ENCODE measurements around the gene GMDS.

GMDS gene

GRCh38 chr6:1738558-1739081 lies 506.8 kb downstream of the GMDS start:
- H3K4me1 ChIP-seq (ENCODE audit: control extremely low read depth in 1 of 4, control insufficient read depth in 4 of 4, insufficient read depth in 4 of 4, low read length in 3 of 4) = no peaks in the 10 kb centered on the region
- ChIA-PET POLR2A (interaction anchor here (0.5 kb wide), 1 partner anchor 14 kb away, joined by 3 read pairs; no protein-coding TSS in a partner anchor), CTCF (no interaction called here)
- no peaks in the 10 kb centered on the region for H3K9me3 ChIP-seq (ENCODE audit: control extremely low read depth in 1 of 5, control insufficient read depth in 4 of 5, insufficient read depth in 2 of 5, low read depth in 1 of 5, low read length in 4 of 5)
- no peak for DNase-seq
- peaks cover 0 to 3% (median 0%) of the 10 kb centered on the region in 4 experiments for H3K36me3 ChIP-seq (ENCODE audit: control insufficient read depth in 4 of 4, insufficient read depth in 4 of 4, low read length in 3 of 4)
- 98% methylated on average over 5 of the region's 6 CpGs for WGBS (ENCODE audit: insufficient coverage)
- no peak overlapping the region for H3K4me3 ChIP-seq (ENCODE audit: control insufficient read depth in 1 of 7, extremely low read depth in 1 of 7, insufficient read depth in 4 of 7, low read depth in 2 of 7, low read length in 6 of 7)
- no peak overlapping the region for H3K27ac ChIP-seq (ENCODE audit: insufficient read depth in 1 of 2, low read depth in 1 of 2, low read length in 2 of 2, poor library complexity in 1 of 2, severe bottlenecking in 2 of 2)
- H3K27me3 ChIP-seq (replicated peaks in 2 of 5; ENCODE audit: control insufficient read depth in 4 of 5, insufficient read depth in 5 of 5, low read length in 4 of 5) = no peaks in the 10 kb centered on the region

- ChIA-PET POLR2A (interaction anchor here (0.5 kb wide), 1 partner anchor 15 kb away, joined by 3 read pairs; no protein-coding TSS in a partner anchor), CTCF (no interaction called here)
- WGBS (ENCODE audit: insufficient coverage) = 100% methylated on average over 5 of the region's 6 CpGs
Observed at GRCh38 chr6:1737463-1738311, 507.7 kb downstream of the GMDS start.

GRCh38 chr6:1736346-1737105 lies 508.9 kb downstream of the GMDS start:
- Histone ChIP-seq H3K27ac (ENCODE audit: insufficient read depth in 1 of 2, low read depth in 1 of 2, low read length in 2 of 2, poor library complexity in 1 of 2, severe bottlenecking in 2 of 2) (no peak overlapping the region), H3K36me3 (ENCODE audit: control insufficient read depth in 4 of 4, insufficient read depth in 4 of 4, low read length in 3 of 4) (no peaks in the 10 kb centered on the region), H3K4me1 (ENCODE audit: control extremely low read depth in 1 of 4, control insufficient read depth in 4 of 4, insufficient read depth in 4 of 4, low read length in 3 of 4) (no peaks in the 10 kb centered on the region), H3K4me3 (ENCODE audit: control insufficient read depth in 1 of 7, extremely low read depth in 1 of 7, insufficient read depth in 4 of 7, low read depth in 2 of 7, low read length in 6 of 7) (no peak overlapping the region), H3K9me3 (ENCODE audit: control extremely low read depth in 1 of 5, control insufficient read depth in 4 of 5, insufficient read depth in 2 of 5, low read depth in 1 of 5, low read length in 4 of 5) (peaks cover 0 to 3% (median 0%) of the 10 kb centered on the region in 5 experiments), H3K27me3 (replicated peaks in 2 of 5; ENCODE audit: control insufficient read depth in 4 of 5, insufficient read depth in 5 of 5, low read length in 4 of 5) (no peaks in the 10 kb centered on the region)
- POLR2A ChIA-PET = interaction anchor here (1.0 kb wide), 1 partner anchor 12 kb away, joined by 3 read pairs; no protein-coding TSS in a partner anchor
- CTCF ChIA-PET = no interaction called here
- no peak for DNase-seq
- 100% methylated on average over 4 of the region's 6 CpGs for WGBS (ENCODE audit: insufficient coverage)

More at GRCh38 chr6:1737463-1738311, 507.7 kb downstream of the GMDS start:
- Histone ChIP-seq H3K36me3 (ENCODE audit: control insufficient read depth in 4 of 4, insufficient read depth in 4 of 4, low read length in 3 of 4) (peaks cover 0 to 3% (median 0%) of the 10 kb centered on the region in 4 experiments), H3K4me3 (ENCODE audit: control insufficient read depth in 1 of 7, extremely low read depth in 1 of 7, insufficient read depth in 4 of 7, low read depth in 2 of 7, low read length in 6 of 7) (no peak overlapping the region), H3K27ac (ENCODE audit: insufficient read depth in 1 of 2, low read depth in 1 of 2, low read length in 2 of 2, poor library complexity in 1 of 2, severe bottlenecking in 2 of 2) (no peak overlapping the region), H3K4me1 (ENCODE audit: control extremely low read depth in 1 of 4, control insufficient read depth in 4 of 4, insufficient read depth in 4 of 4, low read length in 3 of 4) (no peaks in the 10 kb centered on the region), H3K9me3 (ENCODE audit: control extremely low read depth in 1 of 5, control insufficient read depth in 4 of 5, insufficient read depth in 2 of 5, low read depth in 1 of 5, low read length in 4 of 5) (no peaks in the 10 kb centered on the region), H3K27me3 (replicated peaks in 2 of 5; ENCODE audit: control insufficient read depth in 4 of 5, insufficient read depth in 5 of 5, low read length in 4 of 5) (no peaks in the 10 kb centered on the region)
- peak in 1 of 3 donors; percentile 8 for DNase-seq

- Histone ChIP-seq H3K36me3 (ENCODE audit: control insufficient read depth in 4 of 4, insufficient read depth in 4 of 4, low read length in 3 of 4) (peaks cover 0 to 2% (median 0%) of the 10 kb centered on the region in 4 experiments), H3K4me1 (ENCODE audit: control extremely low read depth in 1 of 4, control insufficient read depth in 4 of 4, insufficient read depth in 4 of 4, low read length in 3 of 4) (no peaks in the 10 kb centered on the region), H3K27me3 (replicated peaks in 2 of 5; ENCODE audit: control insufficient read depth in 4 of 5, insufficient read depth in 5 of 5, low read length in 4 of 5) (no peaks in the 10 kb centered on the region), H3K27ac (ENCODE audit: insufficient read depth in 1 of 2, low read depth in 1 of 2, low read length in 2 of 2, poor library complexity in 1 of 2, severe bottlenecking in 2 of 2) (no peak overlapping the region), H3K9me3 (ENCODE audit: control extremely low read depth in 1 of 5, control insufficient read depth in 4 of 5, insufficient read depth in 2 of 5, low read depth in 1 of 5, low read length in 4 of 5) (peaks cover 0 to 13% (median 0%) of the 10 kb centered on the region in 5 experiments), H3K4me3 (ENCODE audit: control insufficient read depth in 1 of 7, extremely low read depth in 1 of 7, insufficient read depth in 4 of 7, low read depth in 2 of 7, low read length in 6 of 7) (no peak overlapping the region)
- WGBS (ENCODE audit: insufficient coverage) = 98% methylated on average over 5 of the region's 6 CpGs
- ChIA-PET POLR2A (no interaction called here), CTCF (no interaction called here)
- no peak for DNase-seq
Observed at GRCh38 chr6:1735239-1735803, 510.1 kb downstream of the GMDS start.

GRCh38 chr6:1730882-1731281 lies 514.5 kb downstream of the GMDS start:
- peaks cover 0 to 4% (median 4%) of the 10 kb centered on the region in 4 experiments for H3K36me3 ChIP-seq (ENCODE audit: control insufficient read depth in 4 of 4, insufficient read depth in 4 of 4, low read length in 3 of 4)
- no peak overlapping the region for H3K4me3 ChIP-seq (ENCODE audit: control insufficient read depth in 1 of 7, extremely low read depth in 1 of 7, insufficient read depth in 4 of 7, low read depth in 2 of 7, low read length in 6 of 7)
- H3K9me3 ChIP-seq (ENCODE audit: control extremely low read depth in 1 of 5, control insufficient read depth in 4 of 5, insufficient read depth in 2 of 5, low read depth in 1 of 5, low read length in 4 of 5) = peaks cover 0 to 13% (median 0%) of the 10 kb centered on the region in 5 experiments
- ChIA-PET POLR2A (no interaction called here), CTCF (no interaction called here)
- no peaks in the 10 kb centered on the region for H3K27me3 ChIP-seq (replicated peaks in 2 of 5; ENCODE audit: control insufficient read depth in 4 of 5, insufficient read depth in 5 of 5, low read length in 4 of 5)
- 0% methylated on average over 1 of the region's 3 CpGs for WGBS (ENCODE audit: insufficient coverage)
- no peaks in the 10 kb centered on the region for H3K4me1 ChIP-seq (ENCODE audit: control extremely low read depth in 1 of 4, control insufficient read depth in 4 of 4, insufficient read depth in 4 of 4, low read length in 3 of 4)
- DNase-seq = no peak
- H3K27ac ChIP-seq (ENCODE audit: insufficient read depth in 1 of 2, low read depth in 1 of 2, low read length in 2 of 2, poor library complexity in 1 of 2, severe bottlenecking in 2 of 2) = no peak overlapping the region

- POLR2A ChIA-PET = no interaction called here
- CTCF ChIA-PET = no interaction called here
- 96% methylated on average over 7 of the region's 8 CpGs for WGBS (ENCODE audit: insufficient coverage)
Observed at GRCh38 chr6:1729750-1730140, 515.7 kb downstream of the GMDS start.

More at GRCh38 chr6:1729750-1730140, 515.7 kb downstream of the GMDS start:
- H3K36me3 ChIP-seq (ENCODE audit: control insufficient read depth in 4 of 4, insufficient read depth in 4 of 4, low read length in 3 of 4) = peaks cover 0 to 4% (median 4%) of the 10 kb centered on the region in 4 experiments
- no peak overlapping the region for H3K4me3 ChIP-seq (ENCODE audit: control insufficient read depth in 1 of 7, extremely low read depth in 1 of 7, insufficient read depth in 4 of 7, low read depth in 2 of 7, low read length in 6 of 7)
- no peak for DNase-seq
- no peaks in the 10 kb centered on the region for H3K27me3 ChIP-seq (replicated peaks in 2 of 5; ENCODE audit: control insufficient read depth in 4 of 5, insufficient read depth in 5 of 5, low read length in 4 of 5)
- H3K9me3 ChIP-seq (ENCODE audit: control extremely low read depth in 1 of 5, control insufficient read depth in 4 of 5, insufficient read depth in 2 of 5, low read depth in 1 of 5, low read length in 4 of 5) = peaks cover 0 to 13% (median 0%) of the 10 kb centered on the region in 5 experiments
- H3K27ac ChIP-seq (ENCODE audit: insufficient read depth in 1 of 2, low read depth in 1 of 2, low read length in 2 of 2, poor library complexity in 1 of 2, severe bottlenecking in 2 of 2) = no peak overlapping the region
- no peaks in the 10 kb centered on the region for H3K4me1 ChIP-seq (ENCODE audit: control extremely low read depth in 1 of 4, control insufficient read depth in 4 of 4, insufficient read depth in 4 of 4, low read length in 3 of 4)

Measured in common myeloid progenitor, CD34-positive (primary cell).